HepG2 (cell line): Measurements from ENCODE around the gene SYNE3. TPM values are rescaled to one million over a fixed set of nuclear protein-coding genes. Genes with fewer than 3 reads are reported as not detected.

Experiments
- ADNP ChIP-seq: sonication (generic); formaldehyde crosslinking; IDR thresholded peaks from 2 replicates; pipeline ENCODE4 v1.4.0; 2020; ENCODE audit warnings: missing genetic modification reagents
- FOSL2 ChIP-seq: sonication (generic); formaldehyde crosslinking; IDR thresholded peaks from 2 replicates; pipeline ENCODE4 v1.4.0; 2020; ENCODE audit warnings: missing genetic modification reagents
- FOXA3 ChIP-seq: IDR thresholded peaks from 2 replicates; pipeline ENCODE4 v1.6.1; 2016; ENCODE audit warnings: missing genetic modification reagents, missing compliant biosample characterization
- GATA4 ChIP-seq: sonication (generic); IDR thresholded peaks from 2 replicates; pipeline ENCODE4 v1.6.1; 2016; ENCODE audit warnings: antibody characterized with exemption, low read depth, borderline replicate concordance
- HDAC6 ChIP-seq: fragments of 200-600 bp; sonication (generic); IDR thresholded peaks from 2 replicates; pipeline ENCODE4 v1.7.0; 2017; ENCODE audit warnings: mild to moderate bottlenecking, antibody characterized with exemption, low read length, low read depth
- HOMEZ ChIP-seq: IDR thresholded peaks from 2 replicates; pipeline ENCODE4 v1.6.1; 2016; ENCODE audit warnings: low read depth
- KMT2B ChIP-seq: IDR thresholded peaks from 2 replicates; pipeline ENCODE4 v1.6.1; 2016; ENCODE audit warnings: missing genetic modification reagents, missing compliant biosample characterization
- NFE2 ChIP-seq: sonication (generic); formaldehyde crosslinking; IDR thresholded peaks from 2 replicates; pipeline ENCODE4 v1.4.0; 2020; ENCODE audit warnings: missing genetic modification reagents
- PCBP2 ChIP-seq: fragments of 200-400 bp; formaldehyde crosslinking; optimal IDR thresholded peaks from 2 replicates; pipeline ENCODE3; 2018; ENCODE audit warnings: low read length, low read depth; ENCODE audit not compliant: poor library complexity, severe bottlenecking
- PHF21A ChIP-seq: sonication (generic); formaldehyde crosslinking; IDR thresholded peaks from 2 replicates; pipeline ENCODE4 v1.5.0; 2020; ENCODE audit warnings: mild to moderate bottlenecking, missing genetic modification reagents
- SAFB2 ChIP-seq: sonication (generic); formaldehyde crosslinking; IDR thresholded peaks from 2 replicates; pipeline ENCODE4 v1.5.1; 2020; ENCODE audit warnings: missing genetic modification reagents, low read depth, mild to moderate bottlenecking, borderline replicate concordance
- SNAI1 ChIP-seq: sonication (generic); formaldehyde crosslinking; IDR thresholded peaks from 2 replicates; pipeline ENCODE4 v1.5.0; 2020; ENCODE audit warnings: mild to moderate bottlenecking, missing genetic modification reagents, borderline replicate concordance
- ZNF282 ChIP-seq: fragments of 450-650 bp; IDR thresholded peaks from 2 replicates; pipeline ENCODE4 v1.6.1; 2018; ENCODE audit not compliant: partially characterized antibody
- ZNF44 ChIP-seq: sonication (generic); formaldehyde crosslinking; IDR thresholded peaks from 2 replicates; pipeline ENCODE4 v1.5.1; 2020; ENCODE audit warnings: mild to moderate bottlenecking, missing genetic modification reagents
- polyA plus RNA-seq, 8 experiments: library from polyadenylated mRNA; depleted of rRNA in 3 of 8; stranded (reverse) in 7 of 8; unstranded in 1 of 8; fragments of >200 nt; fragmentation: Illumina TruSeq in 4 of 8; extraction: Trizol in 4 of 8; gene quantifications; 2 replicates each; pipeline versions ENCODE4 v1.2.1 to v1.2.3, GENCODE V29; 2011 to 2016; ENCODE audit warnings: low read depth in 4 of 8, missing spikeins in 1 of 8, mixed read lengths in 1 of 8; ENCODE audit not compliant: insufficient read depth in 1 of 8
- total RNA-seq, 5 experiments: library from RNA; depleted of rRNA; stranded (reverse); fragments of >200 nt; fragmentation: Illumina TruSeq; extraction: Trizol; gene quantifications; 2 replicates each; pipeline ENCODE4 v1.2.3, GENCODE V29; 2016; ENCODE audit warnings: low read depth in 1 of 5
- TF ChIP-seq, protein P1 (sequence below), 2 experiments: sonication (generic) in 1 of 2; formaldehyde crosslinking in 1 of 2; IDR thresholded peaks; 2 replicates each; pipeline versions ENCODE4 v1.4.0 to v1.6.1; 2016 to 2020; ENCODE audit warnings: borderline replicate concordance in 1 of 2, low read depth in 1 of 2, mild to moderate bottlenecking in 1 of 2, missing genetic modification reagents in 1 of 2
- TF ChIP-seq, protein P2 (sequence below): sonication (generic); formaldehyde crosslinking; IDR thresholded peaks from 2 replicates; pipeline ENCODE4 v1.4.0; 2020; ENCODE audit warnings: missing genetic modification reagents

Gene SYNE3
- total and polyA plus RNA-seq, 2 of the 13 experiments (the other 11 are each of a cell fraction or from before 2014, with no cell fraction given): 7.8 to 8.0 TPM

DNA sequence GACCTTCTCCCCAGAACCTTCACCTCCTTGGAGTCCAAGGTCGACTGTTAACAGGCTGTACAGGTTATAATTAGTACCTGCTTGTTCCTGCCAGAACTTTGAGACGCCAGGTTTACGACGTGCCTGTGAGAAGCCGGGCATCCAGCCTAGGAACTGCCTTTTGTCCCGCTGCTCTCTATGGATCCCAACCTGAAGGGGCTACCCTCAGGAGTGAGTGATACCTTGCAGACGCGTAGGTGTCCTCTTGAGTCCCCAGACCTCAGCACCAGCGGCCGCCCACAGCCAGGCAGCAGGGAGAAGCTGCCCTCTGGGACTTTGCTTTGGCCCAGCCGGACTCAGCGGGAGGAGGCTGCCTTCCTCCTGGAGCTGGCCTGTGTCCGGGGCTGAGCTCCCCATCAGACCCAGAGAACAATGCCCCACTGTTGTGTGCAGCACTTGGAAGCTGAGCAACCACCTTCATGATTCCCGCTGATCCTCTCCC, 16.2 kb downstream of the SYNE3 start (continued):
- TF ChIP-seq, protein P1, sequence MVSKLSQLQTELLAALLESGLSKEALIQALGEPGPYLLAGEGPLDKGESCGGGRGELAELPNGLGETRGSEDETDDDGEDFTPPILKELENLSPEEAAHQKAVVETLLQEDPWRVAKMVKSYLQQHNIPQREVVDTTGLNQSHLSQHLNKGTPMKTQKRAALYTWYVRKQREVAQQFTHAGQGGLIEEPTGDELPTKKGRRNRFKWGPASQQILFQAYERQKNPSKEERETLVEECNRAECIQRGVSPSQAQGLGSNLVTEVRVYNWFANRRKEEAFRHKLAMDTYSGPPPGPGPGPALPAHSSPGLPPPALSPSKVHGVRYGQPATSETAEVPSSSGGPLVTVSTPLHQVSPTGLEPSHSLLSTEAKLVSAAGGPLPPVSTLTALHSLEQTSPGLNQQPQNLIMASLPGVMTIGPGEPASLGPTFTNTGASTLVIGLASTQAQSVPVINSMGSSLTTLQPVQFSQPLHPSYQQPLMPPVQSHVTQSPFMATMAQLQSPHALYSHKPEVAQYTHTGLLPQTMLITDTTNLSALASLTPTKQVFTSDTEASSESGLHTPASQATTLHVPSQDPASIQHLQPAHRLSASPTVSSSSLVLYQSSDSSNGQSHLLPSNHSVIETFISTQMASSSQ (IDR thresholded peaks at IDR 0.05; ENCODE audit: low read depth): no peak
- TF ChIP-seq, protein P1 (CRISPR knock-in tag; IDR thresholded peaks at IDR 0.05; ENCODE audit: borderline replicate concordance): no peak
- TF ChIP-seq, protein P2, sequence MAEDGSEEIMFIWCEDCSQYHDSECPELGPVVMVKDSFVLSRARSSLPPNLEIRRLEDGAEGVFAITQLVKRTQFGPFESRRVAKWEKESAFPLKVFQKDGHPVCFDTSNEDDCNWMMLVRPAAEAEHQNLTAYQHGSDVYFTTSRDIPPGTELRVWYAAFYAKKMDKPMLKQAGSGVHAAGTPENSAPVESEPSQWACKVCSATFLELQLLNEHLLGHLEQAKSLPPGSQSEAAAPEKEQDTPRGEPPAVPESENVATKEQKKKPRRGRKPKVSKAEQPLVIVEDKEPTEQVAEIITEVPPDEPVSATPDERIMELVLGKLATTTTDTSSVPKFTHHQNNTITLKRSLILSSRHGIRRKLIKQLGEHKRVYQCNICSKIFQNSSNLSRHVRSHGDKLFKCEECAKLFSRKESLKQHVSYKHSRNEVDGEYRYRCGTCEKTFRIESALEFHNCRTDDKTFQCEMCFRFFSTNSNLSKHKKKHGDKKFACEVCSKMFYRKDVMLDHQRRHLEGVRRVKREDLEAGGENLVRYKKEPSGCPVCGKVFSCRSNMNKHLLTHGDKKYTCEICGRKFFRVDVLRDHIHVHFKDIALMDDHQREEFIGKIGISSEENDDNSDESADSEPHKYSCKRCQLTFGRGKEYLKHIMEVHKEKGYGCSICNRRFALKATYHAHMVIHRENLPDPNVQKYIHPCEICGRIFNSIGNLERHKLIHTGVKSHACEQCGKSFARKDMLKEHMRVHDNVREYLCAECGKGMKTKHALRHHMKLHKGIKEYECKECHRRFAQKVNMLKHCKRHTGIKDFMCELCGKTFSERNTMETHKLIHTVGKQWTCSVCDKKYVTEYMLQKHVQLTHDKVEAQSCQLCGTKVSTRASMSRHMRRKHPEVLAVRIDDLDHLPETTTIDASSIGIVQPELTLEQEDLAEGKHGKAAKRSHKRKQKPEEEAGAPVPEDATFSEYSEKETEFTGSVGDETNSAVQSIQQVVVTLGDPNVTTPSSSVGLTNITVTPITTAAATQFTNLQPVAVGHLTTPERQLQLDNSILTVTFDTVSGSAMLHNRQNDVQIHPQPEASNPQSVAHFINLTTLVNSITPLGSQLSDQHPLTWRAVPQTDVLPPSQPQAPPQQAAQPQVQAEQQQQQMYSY (CRISPR knock-in tag): no peak
- no peak for TF ChIP-seq GATA4
- TF ChIP-seq ZNF282: no peak
- TF ChIP-seq PCBP2: no peak
- 0 out of 2 replicates have a peak, but pooled peaks have one; percentile 8 for TF ChIP-seq FOXA3 (CRISPR knock-in tag)
- TF ChIP-seq SAFB2 (CRISPR knock-in tag): no peak
- TF ChIP-seq SNAI1 (CRISPR knock-in tag): no peak
- TF ChIP-seq ZNF44 (CRISPR knock-in tag): no peak
- TF ChIP-seq FOSL2: 0 out of 2 replicates have a peak, but pooled peaks have one; percentile 9
- 0 out of 2 replicates have a peak, but pooled peaks have one; percentile 55 for TF ChIP-seq ADNP (CRISPR knock-in tag)
- TF ChIP-seq NFE2 (CRISPR knock-in tag): no peak
- TF ChIP-seq PHF21A (CRISPR knock-in tag): 0 out of 2 replicates have a peak, but pooled peaks have one; percentile 27
- no peak for TF ChIP-seq KMT2B (CRISPR knock-in tag)
- TF ChIP-seq HDAC6: no peak
- 0 out of 2 replicates have a peak, but pooled peaks have one; percentile 21 for TF ChIP-seq HOMEZ (CRISPR knock-in tag)
